ENCODE data around the gene RNLS.

GRCh38 chr10:88392222-88392621 is 190.9 kb downstream of the RNLS start:
- TF ChIP-seq CTCF (IDR thresholded peaks at IDR 0.05) (no peak), POLR2AphosphoS5 (IDR thresholded peaks at IDR 0.05; ENCODE audit: insufficient read depth in 1 of 2, low read depth in 1 of 2) (no peak)

Measured in vagina (tissue), 2 donors.